Measurements from ENCODE around the gene CLEC2A. TPM values are rescaled to one million over a fixed set of nuclear protein-coding genes. Genes with fewer than 3 reads are reported as not detected.

CLEC2A gene
- total and polyA plus RNA-seq, 8 donors, result not detected

DNA sequence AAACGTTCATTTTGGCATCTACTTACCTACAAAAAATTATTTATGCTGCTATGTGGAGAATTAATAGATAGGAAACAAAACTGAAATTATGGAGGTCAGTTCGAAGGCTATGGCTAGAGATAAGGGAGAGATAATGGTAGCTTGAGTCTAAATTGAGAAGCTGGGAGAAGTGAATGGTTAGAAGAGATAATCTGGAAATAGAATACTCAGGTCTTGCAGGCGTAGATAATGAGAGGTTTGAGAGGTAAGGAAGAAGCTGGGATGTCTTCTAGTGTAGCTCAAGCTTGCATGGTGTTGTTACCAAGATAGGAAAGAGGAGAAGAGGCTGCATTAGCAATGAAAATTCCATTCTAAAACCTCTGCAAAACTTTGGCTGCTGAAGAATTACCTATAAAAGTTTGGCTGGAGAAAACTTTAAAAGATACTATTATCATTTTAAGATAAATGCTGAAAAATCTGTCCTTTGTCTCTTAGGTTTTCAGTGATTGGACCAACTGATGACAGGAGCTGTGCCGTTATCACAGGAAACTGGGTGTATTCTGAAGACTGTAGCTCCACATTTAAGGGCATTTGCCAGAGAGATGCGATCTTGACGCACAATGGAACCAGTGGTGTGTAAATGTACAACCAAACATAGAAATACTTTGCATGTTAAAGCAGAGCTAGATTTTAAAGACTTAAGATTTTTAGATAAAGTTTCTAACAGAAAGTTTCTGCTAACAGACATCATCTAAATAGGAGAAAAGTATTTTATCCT lies 36.8 kb downstream of the CLEC2A start:
- ATAC-seq, result no peak
- no peaks in the 10 kb centered on the region for H3K36me3 ChIP-seq
- H3K9me3 ChIP-seq, result no peaks in the 10 kb centered on the region
- intact Hi-C loops (cut with DNase I), result no loop called here
- TF ChIP-seq, protein P1, sequence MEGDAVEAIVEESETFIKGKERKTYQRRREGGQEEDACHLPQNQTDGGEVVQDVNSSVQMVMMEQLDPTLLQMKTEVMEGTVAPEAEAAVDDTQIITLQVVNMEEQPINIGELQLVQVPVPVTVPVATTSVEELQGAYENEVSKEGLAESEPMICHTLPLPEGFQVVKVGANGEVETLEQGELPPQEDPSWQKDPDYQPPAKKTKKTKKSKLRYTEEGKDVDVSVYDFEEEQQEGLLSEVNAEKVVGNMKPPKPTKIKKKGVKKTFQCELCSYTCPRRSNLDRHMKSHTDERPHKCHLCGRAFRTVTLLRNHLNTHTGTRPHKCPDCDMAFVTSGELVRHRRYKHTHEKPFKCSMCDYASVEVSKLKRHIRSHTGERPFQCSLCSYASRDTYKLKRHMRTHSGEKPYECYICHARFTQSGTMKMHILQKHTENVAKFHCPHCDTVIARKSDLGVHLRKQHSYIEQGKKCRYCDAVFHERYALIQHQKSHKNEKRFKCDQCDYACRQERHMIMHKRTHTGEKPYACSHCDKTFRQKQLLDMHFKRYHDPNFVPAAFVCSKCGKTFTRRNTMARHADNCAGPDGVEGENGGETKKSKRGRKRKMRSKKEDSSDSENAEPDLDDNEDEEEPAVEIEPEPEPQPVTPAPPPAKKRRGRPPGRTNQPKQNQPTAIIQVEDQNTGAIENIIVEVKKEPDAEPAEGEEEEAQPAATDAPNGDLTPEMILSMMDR (IDR thresholded peaks at IDR 0.05), result no peak
- H3K4me3 ChIP-seq, result no peak overlapping the region
- no peaks in the 10 kb centered on the region for H3K4me1 ChIP-seq
- no peaks in the 10 kb centered on the region for H3K27me3 ChIP-seq
- no peak for DNase-seq
- H3K27ac ChIP-seq, result no peak overlapping the region

DNA sequence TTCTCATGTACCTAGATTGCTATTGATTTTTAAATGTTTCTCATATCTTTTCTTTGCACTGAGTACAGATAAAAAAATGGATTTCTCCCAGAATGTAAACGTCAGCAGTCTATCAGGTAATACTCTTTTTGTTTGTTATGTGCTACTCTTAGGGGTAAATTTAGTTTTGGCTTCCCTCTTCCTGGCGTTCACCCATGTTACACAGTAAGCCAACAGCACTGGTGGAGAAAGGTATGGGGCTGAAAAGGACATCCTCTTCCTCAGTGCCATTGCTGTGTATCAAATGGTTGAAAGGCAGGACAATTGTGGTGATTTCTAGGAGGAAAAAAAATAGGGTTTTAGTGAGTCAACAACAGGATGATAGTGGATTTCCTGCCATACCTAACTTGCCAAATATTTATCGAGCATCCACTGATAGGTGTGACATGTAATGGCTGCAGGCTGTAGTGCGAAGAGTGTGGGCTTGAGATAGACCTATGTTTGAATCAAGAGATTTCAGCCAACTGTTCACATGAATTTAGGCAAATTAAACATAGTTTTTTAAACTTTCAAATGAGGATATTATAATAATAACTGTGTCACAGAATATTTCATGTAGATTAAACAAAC lies 43.4 kb downstream of the CLEC2A start:
- Histone ChIP-seq H3K4me3 (no peak overlapping the region), H3K4me1 (no peaks in the 10 kb centered on the region)
- intact Hi-C loops (cut with DNase I), result no loop called here

DNA sequence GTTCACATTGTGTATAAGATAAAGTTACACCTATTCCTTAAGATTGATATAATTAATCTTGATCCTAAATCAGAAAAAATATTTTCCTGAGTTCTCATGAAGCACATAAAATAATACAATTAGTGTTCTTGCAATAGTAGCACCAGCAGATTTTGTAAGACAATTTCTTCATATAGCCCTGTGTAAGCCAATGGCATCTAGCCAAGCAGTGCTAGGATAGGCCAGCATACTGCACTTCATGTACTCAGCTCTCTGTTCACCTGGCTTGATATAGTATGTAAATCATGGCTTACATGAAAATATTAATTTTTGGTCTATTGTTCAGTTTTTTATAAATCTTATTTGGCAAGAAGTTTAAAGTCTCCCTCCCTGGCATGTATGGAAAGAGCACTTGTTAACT lies 49.0 kb downstream of the CLEC2A start:
- H3K9me3 ChIP-seq, result no peaks in the 10 kb centered on the region
- no peaks in the 10 kb centered on the region for H3K36me3 ChIP-seq
- H3K4me1 ChIP-seq, result no peaks in the 10 kb centered on the region
- TF ChIP-seq, protein P1 (IDR thresholded peaks at IDR 0.05), result no peak
- no peak for DNase-seq
- no peak overlapping the region for H3K4me3 ChIP-seq
- no peak for ATAC-seq
- H3K27me3 ChIP-seq, result no peaks in the 10 kb centered on the region
- no peak overlapping the region for H3K27ac ChIP-seq
- intact Hi-C loops (cut with DNase I), result no loop called here

More for the DNA sequence above, 43.4 kb downstream of the CLEC2A start:
- no peaks in the 10 kb centered on the region for H3K36me3 ChIP-seq
- no peaks in the 10 kb centered on the region for H3K27me3 ChIP-seq
- H3K9me3 ChIP-seq, result no peaks in the 10 kb centered on the region
- no peak for ATAC-seq
- no peak overlapping the region for H3K27ac ChIP-seq
- TF ChIP-seq, protein P1 (IDR thresholded peaks at IDR 0.05), result no peak
- no peak for DNase-seq

DNA sequence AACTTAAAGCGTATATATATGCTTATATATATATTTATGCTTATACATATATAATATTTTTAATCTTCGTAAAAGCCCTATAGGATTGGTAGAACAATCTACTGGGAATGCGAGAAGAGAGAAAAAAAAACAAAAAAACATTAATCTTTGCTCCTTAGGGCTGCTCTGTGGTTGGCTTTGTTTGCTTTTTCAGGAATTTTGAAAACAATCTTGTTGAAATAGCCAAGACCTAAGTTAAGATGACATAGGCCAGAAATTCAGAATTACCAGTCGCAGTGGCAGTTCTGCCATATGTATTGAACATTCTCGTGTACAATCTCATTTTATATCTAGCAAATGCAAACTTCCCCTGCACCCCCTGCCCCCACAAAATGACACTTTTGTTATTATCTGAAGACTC lies 50.2 kb downstream of the CLEC2A start:
- H3K36me3 ChIP-seq, result no peaks in the 10 kb centered on the region
- no peaks in the 10 kb centered on the region for H3K27me3 ChIP-seq
- no peak for ATAC-seq
- H3K27ac ChIP-seq, result no peak overlapping the region
- intact Hi-C loops (cut with DNase I), result no loop called here
- no peak for DNase-seq
- TF ChIP-seq, protein P1 (IDR thresholded peaks at IDR 0.05), result no peak
- no peak overlapping the region for H3K4me3 ChIP-seq
- H3K9me3 ChIP-seq, result no peaks in the 10 kb centered on the region
- no peaks in the 10 kb centered on the region for H3K4me1 ChIP-seq

DNA sequence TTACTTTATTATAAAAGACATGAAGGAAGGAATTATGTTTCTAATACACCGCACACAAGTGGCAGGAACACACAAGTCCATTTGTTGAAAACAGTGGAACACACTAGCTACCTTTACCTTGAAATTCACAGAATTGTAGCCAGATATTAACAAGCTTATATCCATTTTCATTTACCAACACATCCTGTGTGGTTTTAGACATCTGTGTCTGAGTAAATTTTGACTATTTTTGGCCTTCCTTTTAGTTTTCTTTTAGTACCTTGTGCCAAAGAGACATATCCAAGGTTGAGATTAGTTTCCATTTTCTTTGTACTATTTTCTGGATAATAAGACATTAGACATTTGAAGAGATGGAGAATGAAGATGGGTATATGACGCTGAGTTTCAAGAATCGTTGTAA lies 50.9 kb downstream of the CLEC2A start, which contains the start of gene KLRF2:
Gene KLRF2, plus strand, starts transcription at position 244 of the 400 bp plus-strand sequence. Its CDS starts 107 bp downstream, at position 351.
- Histone ChIP-seq H3K27me3 (no peaks in the 10 kb centered on the region), H3K4me3 (no peak within 1 kb of the TSS), H3K36me3 (no peaks in the 10 kb centered on the region), H3K9me3 (no peaks in the 10 kb centered on the region), H3K27ac (no peak within 1 kb of the TSS), H3K4me1 (no peaks in the 10 kb centered on the region)
- intact Hi-C loops (cut with DNase I), result no loop called here
- TF ChIP-seq, protein P1 (IDR thresholded peaks at IDR 0.05), result no peak
- DNase-seq (no peak), ATAC-seq (no peak)

Data from left lung (tissue), 10 donors.